ENCODE data around the gene SCAMP1. TPM values are rescaled to one million over a fixed set of nuclear protein-coding genes. Genes with fewer than 3 reads are reported as not detected.
A peak's percentile ranks its signal among the peaks of the same experiment; 100 is the strongest.

SCAMP1 gene
- polyA plus RNA-seq, 3 donors: 5.4 to 52.4 (median 47.8) TPM

GRCh38 chr5:78397831-78398230 is 37.4 kb downstream of the SCAMP1 start:
- H3K27me3 Mint-ChIP-seq (ENCODE audit: low read depth in 3 of 3): peaks cover 0 to 1% (median 0%) of the 10 kb centered on the region in 3 donors
- Histone ChIP-seq H3K79me2 (ENCODE audit: insufficient read depth, low read length) (peaks cover 40% of the 10 kb centered on the region), H3K4me1 (ENCODE audit: control insufficient read depth in 1 of 2, insufficient read depth in 2 of 2, low read length in 2 of 2) (no peaks in the 10 kb centered on the region), H3K36me3 (replicated peaks in 1 of 2; ENCODE audit: control insufficient read depth in 1 of 2, insufficient read depth in 2 of 2, low read length in 2 of 2) (peaks cover 0 to 11% of the 10 kb centered on the region in 2 donors), H3K9ac (ENCODE audit: insufficient read depth, low read length, poor library complexity, severe bottlenecking) (no peak overlapping the region), H3K4me3 (replicated peaks in 1 of 3; ENCODE audit: low read depth in 2 of 3, low read length in 3 of 3) (no peak overlapping the region), H3K27me3 (ENCODE audit: control insufficient read depth in 2 of 2, insufficient read depth in 2 of 2, low read length in 2 of 2) (no peaks in the 10 kb centered on the region), H3K27ac (ENCODE audit: low read depth in 1 of 2, low read length in 2 of 2) (no peak overlapping the region), H3K4me2 (replicated peaks; ENCODE audit: extremely low read depth, low read length, poor library complexity, severe bottlenecking) (no peak overlapping the region), H4K20me1 (ENCODE audit: insufficient read depth, low read length) (peaks cover 4% of the 10 kb centered on the region), H2AFZ (ENCODE audit: insufficient read depth, low read depth, low read length, poor library complexity, severe bottlenecking) (no peak overlapping the region), H3K9me3 (replicated peaks in 1 of 2; ENCODE audit: control insufficient read depth in 1 of 2, insufficient read depth in 1 of 2, low read length in 2 of 2) (no peaks in the 10 kb centered on the region)
- peaks cover 0 to 21% of the 10 kb centered on the region in 2 donors for H3K36me3 Mint-ChIP-seq
- H3K9me3 Mint-ChIP-seq: peaks cover 0 to 5% (median 1%) of the 10 kb centered on the region in 7 donors
- peaks cover 8% of the 10 kb centered on the region for H3K4me1 Mint-ChIP-seq
- no CpG with 5 or more reads among the region's 2 CpGs for WGBS (ENCODE audit: insufficient coverage)
- no peak overlapping the region for H3K4me3 Mint-ChIP-seq
- H3K27ac Mint-ChIP-seq: no peak overlapping the region
- TF ChIP-seq CTCF (IDR thresholded peaks at IDR 0.05): no peak
- intact Hi-C loops (cut with micrococcal nuclease): no loop called here
- no peak for DNase-seq

- intact Hi-C loops (cut with micrococcal nuclease): no loop called here
- Histone ChIP-seq H3K4me3 (replicated peaks in 1 of 3; ENCODE audit: low read depth in 2 of 3, low read length in 3 of 3) (no peak overlapping the region), H3K79me2 (ENCODE audit: insufficient read depth, low read length) (peaks cover 47% of the 10 kb centered on the region), H3K36me3 (replicated peaks in 1 of 2; ENCODE audit: control insufficient read depth in 1 of 2, insufficient read depth in 2 of 2, low read length in 2 of 2) (peaks cover 0 to 11% of the 10 kb centered on the region in 2 donors), H3K4me1 (ENCODE audit: control insufficient read depth in 1 of 2, insufficient read depth in 2 of 2, low read length in 2 of 2) (no peaks in the 10 kb centered on the region), H3K27me3 (ENCODE audit: control insufficient read depth in 2 of 2, insufficient read depth in 2 of 2, low read length in 2 of 2) (no peaks in the 10 kb centered on the region), H3K9ac (ENCODE audit: insufficient read depth, low read length, poor library complexity, severe bottlenecking) (no peak overlapping the region), H4K20me1 (ENCODE audit: insufficient read depth, low read length) (peaks cover 6% of the 10 kb centered on the region), H3K9me3 (replicated peaks in 1 of 2; ENCODE audit: control insufficient read depth in 1 of 2, insufficient read depth in 1 of 2, low read length in 2 of 2) (no peaks in the 10 kb centered on the region), H3K4me2 (replicated peaks; ENCODE audit: extremely low read depth, low read length, poor library complexity, severe bottlenecking) (no peak overlapping the region), H2AFZ (ENCODE audit: insufficient read depth, low read depth, low read length, poor library complexity, severe bottlenecking) (no peak overlapping the region), H3K27ac (ENCODE audit: low read depth in 1 of 2, low read length in 2 of 2) (no peak overlapping the region)
- TF ChIP-seq CTCF (IDR thresholded peaks at IDR 0.05): no peak
- Mint-ChIP-seq H3K27ac (peak overlapping the region in 1 of 7 donors; percentile 3), H3K4me3 (no peak overlapping the region), H3K9me3 (peaks cover 0 to 5% (median 1%) of the 10 kb centered on the region in 7 donors), H3K4me1 (peaks cover 8% of the 10 kb centered on the region), H3K27me3 (ENCODE audit: low read depth in 3 of 3) (no peaks in the 10 kb centered on the region), H3K36me3 (peaks cover 0 to 14% of the 10 kb centered on the region in 2 donors)
- no peak for DNase-seq
Measured at GRCh38 chr5:78399116-78399515, 38.7 kb downstream of the SCAMP1 start.

All from CD14-positive monocyte (primary cell).